ENCODE results near the gene CAMK1D.
"Not testable (repeated sequence)": the region's sequence is repeated elsewhere in the genome, so short reads cannot be mapped to it uniquely, and the experiment has no call there.

Gene CAMK1D

DNA sequence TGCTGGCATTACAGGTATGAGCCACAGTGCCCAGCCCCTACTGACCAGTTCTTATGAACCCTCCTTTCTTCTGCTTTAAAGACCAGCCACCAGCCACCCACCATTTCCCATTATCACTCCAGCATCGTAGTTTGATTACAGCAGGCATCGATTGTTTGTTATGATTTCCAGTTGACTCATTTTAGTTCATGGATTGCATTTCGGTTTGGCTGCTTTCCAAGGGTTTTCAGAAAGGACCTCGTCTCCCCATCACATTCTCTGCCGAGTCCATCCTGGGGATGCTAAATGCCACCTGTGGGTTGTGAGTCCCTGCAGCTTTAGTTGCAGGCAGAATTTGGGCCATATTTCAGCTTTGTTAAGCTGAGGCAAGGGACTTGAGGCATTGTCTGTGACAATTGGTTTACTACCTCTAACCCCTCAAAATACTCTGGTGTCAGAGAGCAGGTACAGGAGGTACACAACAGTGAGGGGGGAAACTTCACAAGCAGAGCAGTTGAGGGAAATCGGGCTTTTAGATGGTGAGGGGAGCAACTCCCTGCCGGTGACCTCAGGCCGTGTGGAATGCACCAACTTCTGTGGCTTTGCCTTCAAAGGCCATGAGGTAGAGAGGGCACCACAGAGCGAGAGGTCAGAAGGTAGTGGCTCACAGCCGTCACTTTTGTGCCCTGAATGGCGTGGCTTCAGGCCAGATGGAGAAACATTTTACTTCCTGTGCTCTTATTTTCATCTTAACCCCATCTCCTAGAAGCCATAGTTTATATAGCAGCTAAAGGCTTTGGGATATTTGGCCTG is 448.3 kb downstream of the CAMK1D start:
- DNase-seq (ENCODE audit: low read depth) = no peak

GRCh38 chr10:12799144-12799543 is 449.8 kb downstream of the CAMK1D start:
- no peak for DNase-seq (ENCODE audit: low read depth)

DNA sequence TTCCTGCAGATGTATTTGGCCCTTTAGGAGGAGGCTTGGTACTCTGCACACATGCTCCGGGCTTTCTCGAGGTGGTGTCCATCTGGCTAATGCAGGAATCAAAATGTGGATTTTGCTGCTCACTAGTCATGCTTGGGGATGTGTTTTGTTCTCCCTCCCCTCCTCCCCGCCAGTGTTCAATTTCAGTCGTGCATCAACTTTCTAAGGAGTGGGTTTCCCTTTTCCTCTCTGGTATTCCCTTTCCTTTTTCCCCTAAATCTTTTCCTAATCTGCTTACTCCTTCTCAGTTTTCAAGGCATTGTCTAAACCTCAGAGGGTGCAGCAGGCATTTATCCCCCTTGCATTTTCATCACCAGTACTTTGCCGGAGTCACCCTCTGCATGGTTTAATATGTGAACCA is 450.4 kb downstream of the CAMK1D start:
- no peak for DNase-seq (ENCODE audit: low read depth)

DNA sequence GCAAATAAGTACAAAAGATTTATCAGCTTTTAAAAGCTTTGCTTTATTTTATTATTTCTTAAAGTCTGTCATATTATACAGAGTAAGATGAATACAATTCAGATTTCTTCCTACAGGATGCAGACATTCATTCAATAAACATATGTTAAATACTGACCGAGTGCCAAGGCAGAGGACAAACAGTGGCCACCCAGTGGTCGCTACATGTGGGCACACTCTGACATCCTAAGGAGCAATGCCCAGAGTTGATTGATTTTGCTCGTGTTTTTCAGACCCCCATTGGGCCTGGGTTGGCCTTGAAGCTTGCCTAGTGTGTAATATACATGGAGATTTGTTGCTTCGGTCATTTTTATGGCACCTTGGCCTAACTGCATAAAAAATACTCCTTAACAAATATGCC is 451.0 kb downstream of the CAMK1D start:
- no peak for DNase-seq (ENCODE audit: low read depth)

- DNase-seq (ENCODE audit: low read depth) = no peak
These were observed 452.1 kb downstream of the CAMK1D start for GRCh38 chr10:12801214-12802087.

- DNase-seq (ENCODE audit: low read depth) = no peak
These were observed 454.4 kb downstream of the CAMK1D start for GRCh38 chr10:12803776-12804175.

DNA sequence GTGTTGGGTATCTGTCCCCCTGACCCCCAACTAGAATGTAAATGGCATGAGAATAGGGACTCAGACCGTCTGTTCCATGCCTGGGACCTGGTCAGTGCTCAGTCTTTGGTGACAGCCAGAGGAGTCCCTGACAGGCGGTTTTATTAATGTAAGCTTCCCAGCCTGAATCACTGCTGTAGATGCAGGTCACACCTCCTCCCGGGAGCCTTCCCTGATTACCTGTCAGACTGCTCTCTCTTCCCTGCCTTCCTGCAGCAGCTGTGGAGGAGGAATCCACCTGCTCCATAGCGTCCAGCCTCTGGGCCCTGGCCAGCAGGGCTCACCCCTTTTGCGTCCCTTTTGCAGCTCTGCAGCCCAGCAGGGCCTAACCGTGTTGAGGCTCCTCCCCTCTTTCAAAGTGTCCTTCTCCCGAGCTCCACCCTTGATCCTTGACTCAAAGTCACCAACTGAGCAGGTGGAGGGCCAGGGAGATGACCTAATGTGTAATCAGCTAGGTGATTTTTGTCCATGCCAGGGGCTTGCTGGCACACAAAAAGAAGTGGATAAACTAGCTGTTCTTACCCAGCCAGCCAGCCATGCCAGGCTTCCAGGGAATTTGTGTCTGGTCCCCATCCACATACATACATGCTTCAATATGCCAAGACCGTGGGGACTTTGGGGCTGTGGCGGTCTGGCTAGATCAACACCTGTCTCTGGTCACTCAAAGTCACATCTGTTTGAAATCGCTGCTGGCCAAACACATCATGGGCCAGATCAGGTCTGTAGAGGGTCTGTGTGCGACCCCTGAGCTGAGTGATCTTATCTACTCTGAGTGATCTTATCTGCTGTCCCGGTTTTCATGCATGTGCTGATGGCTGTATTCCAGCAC is 457.1 kb downstream of the CAMK1D start:
- no peak for DNase-seq (ENCODE audit: low read depth)

DNA sequence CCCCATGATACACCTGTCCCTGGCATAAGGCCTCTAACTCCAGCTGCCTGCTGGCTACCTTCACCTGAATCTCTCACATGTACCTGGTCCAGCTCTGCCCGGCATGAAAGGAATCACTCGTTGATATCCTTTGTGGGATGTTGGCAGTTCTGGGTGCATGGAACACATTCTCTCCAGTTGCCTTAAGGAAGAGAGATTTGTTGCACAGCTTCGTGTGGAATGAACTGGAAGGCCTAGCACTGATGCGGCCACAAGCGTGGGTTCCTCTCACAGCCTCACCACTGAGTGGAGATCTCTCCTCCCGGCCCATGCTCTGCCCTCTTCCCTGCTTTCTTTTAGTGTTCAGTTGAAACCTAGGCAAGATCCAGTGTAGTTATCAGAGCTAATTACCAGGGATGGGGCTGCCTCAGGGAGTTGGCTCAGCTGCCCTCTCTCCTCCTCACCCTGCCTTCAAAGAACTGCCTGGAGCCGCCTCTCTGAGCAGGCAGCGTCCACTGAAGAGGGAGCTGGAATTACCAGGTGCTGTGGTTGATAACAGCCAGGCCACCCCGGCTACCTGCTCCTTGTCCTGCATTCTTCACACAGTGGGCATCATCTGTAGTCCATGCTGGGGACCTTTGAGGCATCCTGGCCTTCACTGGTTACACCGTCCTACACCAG is 457.9 kb downstream of the CAMK1D start:
- no peak for DNase-seq (ENCODE audit: low read depth)

DNA sequence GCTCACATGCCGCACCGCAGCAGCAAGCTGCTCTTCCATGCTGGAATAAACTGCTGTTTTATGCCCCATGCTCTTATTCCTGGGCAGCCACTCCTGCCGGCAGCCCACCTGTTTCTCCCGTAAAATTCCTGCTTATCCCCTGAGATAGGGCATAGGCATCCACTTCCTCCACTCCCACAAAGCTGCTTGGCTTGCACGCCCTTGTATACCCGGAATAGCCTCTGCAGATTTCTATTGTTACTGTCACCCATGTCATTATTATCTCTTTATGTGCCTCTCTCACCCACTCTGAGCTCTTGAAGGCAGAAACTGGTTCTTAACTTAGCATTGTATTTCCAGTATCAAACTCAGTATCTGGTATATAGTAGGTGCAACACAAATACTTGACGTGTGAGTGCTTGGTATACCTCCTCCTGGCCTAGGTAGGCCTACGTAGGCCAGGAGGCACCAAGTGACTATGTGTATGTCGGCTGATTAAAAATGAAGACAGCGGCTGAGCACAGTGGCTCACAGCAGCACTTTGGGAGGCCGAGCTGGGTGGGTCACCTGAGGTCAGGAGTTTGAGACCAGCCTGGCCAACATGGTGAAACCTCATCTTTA is 458.8 kb downstream of the CAMK1D start:
- no peak for DNase-seq (ENCODE audit: low read depth)

DNA sequence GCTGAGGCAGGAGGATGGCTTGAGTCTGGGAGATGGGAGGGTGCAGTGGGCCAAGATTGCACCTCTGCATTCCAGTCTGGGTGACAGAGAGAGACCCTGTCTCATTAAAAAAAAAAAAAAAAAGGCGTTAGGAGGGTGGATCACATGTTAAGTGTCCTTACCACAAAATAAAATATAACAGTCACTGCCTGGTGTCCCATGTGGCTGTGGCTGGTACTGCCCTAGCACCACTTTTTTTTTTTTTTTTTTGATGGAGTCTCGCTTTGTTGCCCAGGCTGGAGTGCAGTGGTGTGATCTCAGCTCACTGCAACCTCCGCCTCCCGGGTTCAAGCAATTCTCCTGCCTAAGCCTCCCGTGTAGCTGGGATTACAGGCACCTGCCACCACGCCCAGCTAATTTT is 460.7 kb downstream of the CAMK1D start:
- DNase-seq (ENCODE audit: low read depth) = not testable (repeated sequence)

- DNase-seq (ENCODE audit: low read depth) = no peak
These were observed 462.5 kb downstream of the CAMK1D start for GRCh38 chr10:12811826-12812225.

DNA sequence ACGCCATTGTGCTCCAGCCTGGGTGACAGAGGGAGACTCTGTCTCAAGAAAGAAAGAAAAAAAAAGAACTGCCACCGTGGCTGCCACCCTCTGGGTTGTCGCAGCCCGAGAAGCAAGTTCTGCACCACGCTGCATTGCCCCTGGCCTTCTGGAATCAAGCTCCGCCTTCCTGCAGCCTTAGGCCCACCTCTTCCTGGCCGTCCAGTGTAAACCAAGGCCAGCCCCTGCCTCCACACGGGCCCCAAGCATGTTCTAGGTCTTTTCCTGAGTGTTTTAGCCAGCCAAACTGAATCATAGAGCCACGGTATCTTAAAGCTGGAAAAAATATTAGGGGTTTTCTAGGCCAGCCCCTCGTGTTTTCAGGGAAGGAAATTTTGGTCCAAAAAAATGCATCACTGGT is 463.2 kb downstream of the CAMK1D start:
- DNase-seq (ENCODE audit: low read depth) = no peak

DNA sequence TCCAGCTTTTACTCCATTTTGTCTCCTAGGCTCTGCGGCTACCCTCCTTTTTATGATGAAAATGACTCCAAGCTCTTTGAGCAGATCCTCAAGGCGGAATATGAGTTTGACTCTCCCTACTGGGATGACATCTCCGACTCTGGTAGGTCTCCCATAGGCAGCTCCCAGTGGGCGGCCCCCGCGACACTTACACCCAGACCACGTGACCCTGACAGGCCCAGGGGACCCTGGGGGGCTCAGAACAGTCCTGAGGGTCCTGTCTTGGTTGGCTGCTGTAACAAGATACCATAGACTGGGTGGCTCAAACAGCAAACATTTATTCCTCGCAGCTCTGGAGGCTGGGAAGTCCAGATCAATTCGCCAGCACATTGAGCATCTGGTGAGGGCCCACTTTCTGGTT is 464.8 kb downstream of the CAMK1D start:
- DNase-seq (ENCODE audit: low read depth) = no peak

- no peak for DNase-seq (ENCODE audit: low read depth)
These were observed 469.7 kb downstream of the CAMK1D start for GRCh38 chr10:12819071-12819470.

GRCh38 chr10:12819656-12820055 is 470.3 kb downstream of the CAMK1D start:
- no peak for DNase-seq (ENCODE audit: low read depth)

DNA sequence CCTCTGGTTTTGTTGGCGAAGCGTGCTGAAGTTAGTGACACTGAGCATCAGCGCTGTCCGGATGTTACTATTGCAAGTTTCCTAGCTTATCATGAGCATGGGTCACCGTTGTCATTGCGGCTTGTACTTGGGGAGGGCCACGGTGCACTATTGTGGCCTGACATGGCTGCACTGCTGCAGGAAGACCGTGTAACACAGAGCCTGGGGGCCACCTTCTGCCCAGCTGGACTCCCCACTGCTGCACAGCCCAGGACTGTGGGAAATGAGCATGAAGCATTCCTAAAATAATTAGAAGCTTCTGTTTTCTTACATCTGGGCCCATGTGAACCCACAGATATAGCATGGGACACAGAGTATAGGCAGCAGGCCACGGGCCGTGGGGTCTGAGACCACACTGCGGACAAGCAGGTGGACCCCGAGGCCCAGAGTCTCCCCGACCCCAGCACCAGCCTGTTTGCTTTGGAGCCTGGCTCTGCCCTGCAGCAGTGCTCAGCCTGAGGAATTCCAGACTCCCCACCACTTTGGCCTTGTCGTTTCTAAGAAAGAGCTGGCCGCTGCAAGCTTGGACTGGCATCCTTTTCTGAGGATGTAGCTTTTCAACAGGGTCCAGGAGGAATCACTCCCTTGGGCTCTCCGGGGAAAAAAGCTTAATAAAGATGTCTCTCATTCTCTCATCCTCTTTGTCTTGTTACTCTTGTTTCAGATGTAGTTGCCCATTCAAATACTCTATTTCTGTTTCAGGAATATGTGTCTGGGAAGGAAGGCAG is 473.0 kb downstream of the CAMK1D start:
- DNase-seq (ENCODE audit: low read depth) = no peak

DNA sequence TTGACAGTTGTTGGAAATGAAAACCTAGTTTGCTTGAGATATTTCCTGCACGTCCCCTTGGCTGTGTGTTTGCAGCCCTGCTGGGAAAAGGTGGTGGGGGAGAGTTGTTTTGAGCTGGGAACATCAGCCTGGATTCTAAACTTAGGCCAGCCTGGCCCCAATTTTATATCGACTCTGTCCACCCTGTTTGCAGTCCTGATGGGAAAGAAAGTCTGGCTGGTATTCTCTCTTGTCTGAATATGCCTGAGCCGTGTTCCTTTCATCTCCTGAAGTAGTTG is 473.5 kb downstream of the CAMK1D start:
- DNase-seq (ENCODE audit: low read depth) = no peak

DNA sequence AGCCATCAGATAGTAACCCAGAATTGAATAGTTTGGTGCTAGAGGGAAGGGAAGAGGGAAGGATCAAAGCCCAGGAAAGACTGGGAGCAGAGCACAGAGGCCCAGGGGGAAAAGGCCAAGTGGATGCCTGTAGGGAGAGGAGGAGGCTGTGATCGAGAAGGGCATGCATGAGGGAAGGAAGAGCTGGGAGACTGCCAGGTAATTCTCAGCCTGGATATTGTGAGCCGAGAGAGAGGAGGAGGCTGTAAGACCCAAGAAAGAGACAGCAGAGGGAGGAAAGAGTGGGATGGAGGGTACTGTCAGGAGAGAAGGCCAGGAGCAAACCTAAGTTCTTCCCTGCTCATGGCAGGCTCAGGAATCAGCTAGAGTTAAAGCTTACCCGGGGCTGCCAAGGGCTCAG is 474.0 kb downstream of the CAMK1D start:
- DNase-seq (ENCODE audit: low read depth) = no peak

GRCh38 chr10:12825260-12825849 is 476.0 kb downstream of the CAMK1D start:
- no peak for DNase-seq (ENCODE audit: low read depth)

GRCh38 chr10:12826800-12827372 is 477.5 kb downstream of the CAMK1D start:
- no peak for DNase-seq (ENCODE audit: low read depth)
